Retinal pigment epithelial cell (primary cell): ENCODE results near the gene TIAM2.
A peak's percentile ranks its signal among the peaks of the same experiment; 100 is the strongest.

Source experiments
- DNase-seq: peaks from one replicate; pipeline ENCODE4 v3.0.0-alpha.2; 2010; ENCODE audit warnings: low read depth
- H3K4me3 ChIP-seq: 2 replicates; pipeline ENCODE4 v1.5.1; 2011; ENCODE audit warnings: mild to moderate bottlenecking, low read length, control low read depth, moderate library complexity
- TF ChIP-seq, protein P1 (sequence below): conservative IDR thresholded peaks from 2 replicates; pipeline ENCODE4 v1.5.1; 2011; ENCODE audit warnings: low read depth, low read length, control low read depth, inconsistent platforms

TIAM2 gene

GRCh38 chr6:155197932-155198331 is 202.8 kb downstream of the TIAM2 start:
- no peak overlapping the region for H3K4me3 ChIP-seq
- TF ChIP-seq, protein P1, sequence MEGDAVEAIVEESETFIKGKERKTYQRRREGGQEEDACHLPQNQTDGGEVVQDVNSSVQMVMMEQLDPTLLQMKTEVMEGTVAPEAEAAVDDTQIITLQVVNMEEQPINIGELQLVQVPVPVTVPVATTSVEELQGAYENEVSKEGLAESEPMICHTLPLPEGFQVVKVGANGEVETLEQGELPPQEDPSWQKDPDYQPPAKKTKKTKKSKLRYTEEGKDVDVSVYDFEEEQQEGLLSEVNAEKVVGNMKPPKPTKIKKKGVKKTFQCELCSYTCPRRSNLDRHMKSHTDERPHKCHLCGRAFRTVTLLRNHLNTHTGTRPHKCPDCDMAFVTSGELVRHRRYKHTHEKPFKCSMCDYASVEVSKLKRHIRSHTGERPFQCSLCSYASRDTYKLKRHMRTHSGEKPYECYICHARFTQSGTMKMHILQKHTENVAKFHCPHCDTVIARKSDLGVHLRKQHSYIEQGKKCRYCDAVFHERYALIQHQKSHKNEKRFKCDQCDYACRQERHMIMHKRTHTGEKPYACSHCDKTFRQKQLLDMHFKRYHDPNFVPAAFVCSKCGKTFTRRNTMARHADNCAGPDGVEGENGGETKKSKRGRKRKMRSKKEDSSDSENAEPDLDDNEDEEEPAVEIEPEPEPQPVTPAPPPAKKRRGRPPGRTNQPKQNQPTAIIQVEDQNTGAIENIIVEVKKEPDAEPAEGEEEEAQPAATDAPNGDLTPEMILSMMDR = no peak
- no peak for DNase-seq

- TF ChIP-seq, protein P1 = no peak
- H3K4me3 ChIP-seq = no peak overlapping the region
- no peak for DNase-seq
Observed at GRCh38 chr6:155200012-155200411, 204.9 kb downstream of the TIAM2 start.

DNA sequence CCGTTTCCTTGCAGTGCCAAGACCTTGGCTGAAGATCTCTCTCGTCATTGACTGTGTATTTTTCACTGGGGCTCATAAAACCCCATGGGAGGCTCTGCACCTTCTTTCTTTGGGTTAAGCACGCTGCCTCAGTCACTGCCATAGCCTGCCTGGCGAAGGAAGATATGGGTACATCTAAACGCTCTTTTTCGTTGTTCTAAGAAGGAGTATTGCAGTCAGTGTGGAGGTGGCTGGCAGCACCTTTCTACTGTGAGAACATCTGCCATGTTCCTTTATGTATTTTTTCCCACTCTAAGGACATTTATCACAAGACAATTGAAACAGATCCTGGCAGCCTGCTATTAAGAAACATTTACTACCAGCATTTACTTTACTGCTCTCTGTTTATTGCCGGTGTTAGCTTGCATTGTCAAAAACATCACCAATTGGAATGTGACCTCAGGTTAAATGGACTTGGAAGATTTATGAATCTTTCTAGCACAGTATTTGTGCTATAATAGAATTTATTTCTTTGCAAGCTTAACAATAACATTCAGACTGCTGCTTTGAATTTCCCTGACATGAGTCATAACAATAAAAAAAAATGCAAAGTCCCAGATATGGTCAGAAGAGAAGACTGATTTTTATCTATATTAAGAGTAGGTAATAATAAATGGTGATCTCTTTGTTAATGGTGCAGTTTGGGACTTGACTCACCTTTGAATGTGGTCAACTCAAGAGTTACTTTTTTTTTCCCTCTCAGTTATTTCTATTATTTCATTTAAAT is 206.5 kb downstream of the TIAM2 start:
- peak; percentile 72 for DNase-seq
- TF ChIP-seq, protein P1 = no peak
- H3K4me3 ChIP-seq = no peak overlapping the region

GRCh38 chr6:155207223-155207622 is 212.1 kb downstream of the TIAM2 start:
- DNase-seq = no peak
- TF ChIP-seq, protein P1 = no peak
- no peak overlapping the region for H3K4me3 ChIP-seq

- no peak overlapping the region for H3K4me3 ChIP-seq
- TF ChIP-seq, protein P1 = no peak
- DNase-seq = no peak
Observed at GRCh38 chr6:155212106-155212505, 217.0 kb downstream of the TIAM2 start.

- H3K4me3 ChIP-seq = no peak overlapping the region
- TF ChIP-seq, protein P1 = no peak
- no peak for DNase-seq
Observed at GRCh38 chr6:155212616-155213380, 217.7 kb downstream of the TIAM2 start.
